SU-DHL-6 (cell line): Measurements from ENCODE around the gene HOXA13.

Experiments
- CTCF ChIP-seq: fragments of 200-600 bp; sonication (generic); IDR thresholded peaks from one replicate; pipeline ENCODE4 v1.5.1; 2017; ENCODE audit warnings: antibody characterized with exemption, mild to moderate bottlenecking, low read length, moderate library complexity; ENCODE audit not compliant: insufficient read depth, poor library complexity, severe bottlenecking
- EZH2phosphoT487 ChIP-seq: fragments of 200-600 bp; sonication (generic), shearing (Covaris generic); conservative IDR thresholded peaks from 2 replicates; pipeline ENCODE4 v1.6.1; 2018; ENCODE audit warnings: mild to moderate bottlenecking, antibody characterized with exemption, low read length, moderate library complexity, mixed read lengths

- TF ChIP-seq EZH2phosphoT487 (no peak), CTCF (no peak)
These were observed 4.2 kb upstream of the HOXA13 start for GRCh38 chr7:27203964-27204594.
